Cardiac fibroblast (primary cell): ENCODE results near the gene ZNF280B.
A peak's percentile ranks its signal among the peaks of the same experiment; 100 is the strongest.

Experiments
- DNase-seq, 2 donors: peaks; one replicate each; pipeline versions ENCODE4 v3.0.0 to v3.0.0-alpha.2; 2010; ENCODE audit warnings: low read depth in 2 of 2
- H3K4me3 ChIP-seq, 2 donors: replicated peaks in 1 of 2; 1 replicate in 1 of 2; 2 replicates in 1 of 2; pipeline ENCODE4 v1.5.1; 2011; ENCODE audit warnings: low read depth in 2 of 2, low read length in 2 of 2, mild to moderate bottlenecking in 2 of 2, moderate library complexity in 1 of 2
- TF ChIP-seq, protein P1 (sequence below): IDR thresholded peaks from one replicate; pipeline ENCODE4 v1.5.1; 2011; ENCODE audit warnings: low read depth, mild to moderate bottlenecking, low read length, inconsistent platforms

ZNF280B gene, protein sequence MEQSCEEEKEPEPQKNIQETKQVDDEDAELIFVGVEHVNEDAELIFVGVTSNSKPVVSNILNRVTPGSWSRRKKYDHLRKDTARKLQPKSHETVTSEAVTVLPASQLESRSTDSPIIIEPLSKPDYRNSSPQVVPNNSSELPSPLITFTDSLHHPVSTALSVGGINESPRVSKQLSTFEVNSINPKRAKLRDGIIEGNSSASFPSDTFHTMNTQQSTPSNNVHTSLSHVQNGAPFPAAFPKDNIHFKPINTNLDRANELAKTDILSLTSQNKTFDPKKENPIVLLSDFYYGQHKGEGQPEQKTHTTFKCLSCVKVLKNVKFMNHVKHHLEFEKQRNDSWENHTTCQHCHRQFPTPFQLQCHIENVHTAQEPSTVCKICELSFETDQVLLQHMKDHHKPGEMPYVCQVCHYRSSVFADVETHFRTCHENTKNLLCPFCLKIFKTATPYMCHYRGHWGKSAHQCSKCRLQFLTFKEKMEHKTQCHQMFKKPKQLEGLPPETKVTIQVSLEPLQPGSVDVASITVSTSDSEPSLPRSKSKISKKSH

DNA sequence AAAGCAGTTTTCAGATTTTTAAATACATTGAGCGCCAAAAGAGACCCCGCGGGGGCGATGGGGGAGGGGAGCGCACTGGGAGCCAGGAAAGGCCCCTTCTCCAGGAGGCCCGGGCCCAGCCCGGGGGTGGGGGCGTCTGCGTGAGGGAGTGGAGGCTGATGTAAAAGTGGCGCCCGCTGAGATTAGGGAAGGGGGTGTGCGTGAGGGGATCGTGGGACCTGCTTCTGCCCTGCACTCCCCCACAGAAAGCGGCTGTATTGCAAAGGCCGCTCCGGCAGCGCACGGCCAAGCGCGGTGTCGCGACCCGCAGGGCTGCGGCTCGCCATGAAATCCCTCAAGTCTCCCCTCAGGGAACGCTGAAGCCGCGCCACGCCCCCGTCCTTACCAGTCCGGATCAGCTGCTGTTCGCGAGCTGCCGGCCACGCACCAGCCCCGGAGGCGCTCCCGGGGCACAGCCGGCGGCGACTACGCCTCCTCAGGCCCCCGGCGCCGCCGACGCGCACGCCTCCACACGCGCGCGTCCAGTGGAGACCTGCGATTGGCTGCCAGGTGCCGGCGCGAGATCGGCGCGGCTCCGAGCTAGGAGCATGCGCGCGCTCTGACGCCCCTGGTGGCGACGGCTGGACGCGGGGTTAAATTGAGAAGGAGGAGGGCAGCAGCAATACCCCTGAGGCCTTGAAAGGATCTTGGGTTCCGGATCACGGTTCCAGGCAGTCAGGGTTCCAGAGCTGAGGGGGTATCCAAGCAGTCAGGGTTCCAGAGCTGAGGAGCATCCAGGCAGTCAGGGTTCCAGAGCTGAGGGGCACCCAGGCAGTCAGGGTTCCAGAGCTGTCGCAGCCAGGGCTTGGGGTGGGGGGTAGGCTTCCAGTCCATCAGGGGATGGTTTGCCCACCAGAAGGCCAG lies at the start of gene ZNF280B:
TSS of gene ZNF280B (minus strand) at position 469 of the 903 bp plus-strand sequence. CDS start 19,344 bp downstream, outside the sequence.
- peak; percentile 83 to 85 for DNase-seq
- TF ChIP-seq, protein P1, sequence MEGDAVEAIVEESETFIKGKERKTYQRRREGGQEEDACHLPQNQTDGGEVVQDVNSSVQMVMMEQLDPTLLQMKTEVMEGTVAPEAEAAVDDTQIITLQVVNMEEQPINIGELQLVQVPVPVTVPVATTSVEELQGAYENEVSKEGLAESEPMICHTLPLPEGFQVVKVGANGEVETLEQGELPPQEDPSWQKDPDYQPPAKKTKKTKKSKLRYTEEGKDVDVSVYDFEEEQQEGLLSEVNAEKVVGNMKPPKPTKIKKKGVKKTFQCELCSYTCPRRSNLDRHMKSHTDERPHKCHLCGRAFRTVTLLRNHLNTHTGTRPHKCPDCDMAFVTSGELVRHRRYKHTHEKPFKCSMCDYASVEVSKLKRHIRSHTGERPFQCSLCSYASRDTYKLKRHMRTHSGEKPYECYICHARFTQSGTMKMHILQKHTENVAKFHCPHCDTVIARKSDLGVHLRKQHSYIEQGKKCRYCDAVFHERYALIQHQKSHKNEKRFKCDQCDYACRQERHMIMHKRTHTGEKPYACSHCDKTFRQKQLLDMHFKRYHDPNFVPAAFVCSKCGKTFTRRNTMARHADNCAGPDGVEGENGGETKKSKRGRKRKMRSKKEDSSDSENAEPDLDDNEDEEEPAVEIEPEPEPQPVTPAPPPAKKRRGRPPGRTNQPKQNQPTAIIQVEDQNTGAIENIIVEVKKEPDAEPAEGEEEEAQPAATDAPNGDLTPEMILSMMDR, result peak; percentile 75
- peak within 1 kb of the TSS; percentile 80 to 83 for H3K4me3 ChIP-seq

- TF ChIP-seq, protein P1, result no peak
- H3K4me3 ChIP-seq, result no peak overlapping the region
- DNase-seq, result no peak
These were observed 48.7 kb upstream of the ZNF280B start for GRCh38 chr22:22556995-22557925.

GRCh38 chr22:22556578-22556977 lies 48.0 kb upstream of the ZNF280B start:
- DNase-seq, result no peak
- no peak overlapping the region for H3K4me3 ChIP-seq
- TF ChIP-seq, protein P1, result no peak

- TF ChIP-seq, protein P1, result no peak
- H3K4me3 ChIP-seq, result no peak overlapping the region
- DNase-seq, result no peak
These were observed 47.1 kb upstream of the ZNF280B start for GRCh38 chr22:22555596-22555995.

DNA sequence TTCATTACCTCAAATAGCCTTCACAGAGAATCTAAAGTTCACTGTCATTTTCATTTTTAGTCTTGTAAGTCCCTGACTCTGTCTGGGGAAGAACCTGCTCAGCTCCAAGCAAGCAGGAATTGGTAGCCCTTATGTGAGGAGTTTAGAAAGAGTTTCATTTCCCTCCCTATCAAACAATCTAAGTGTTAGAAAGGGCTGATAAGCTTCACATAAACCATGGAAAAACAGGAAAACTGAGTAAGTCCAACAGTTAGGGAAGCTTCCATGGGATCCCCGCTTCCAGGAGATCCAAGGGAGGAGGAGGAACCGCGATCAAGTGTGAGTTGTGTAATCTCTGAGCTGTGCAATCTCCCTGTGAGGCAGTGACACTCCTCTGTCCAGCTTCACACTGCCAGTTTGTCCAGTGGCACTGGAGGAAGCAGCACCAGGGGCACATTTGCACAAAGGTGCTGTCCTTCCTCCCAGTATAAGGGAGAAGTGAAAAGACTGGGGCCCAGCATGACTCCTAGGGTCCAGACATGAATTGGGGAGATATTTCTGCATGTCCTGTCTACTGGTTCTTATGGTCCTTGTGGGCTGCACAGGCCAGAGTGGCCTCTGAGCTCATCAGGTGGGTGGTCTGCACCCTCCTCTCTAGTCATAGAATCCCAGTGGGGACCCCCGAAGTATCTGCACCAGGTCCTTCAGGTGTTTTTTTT lies 46.2 kb upstream of the ZNF280B start:
- DNase-seq, result no peak
- H3K4me3 ChIP-seq, result no peak overlapping the region
- TF ChIP-seq, protein P1, result no peak
